RWPE1 (cell line): Measurements from ENCODE around the gene APOE.
A peak's percentile ranks its signal among the peaks of the same experiment; 100 is the strongest.
"Not testable (repeated sequence)": the region's sequence is repeated elsewhere in the genome, so short reads cannot be mapped to it uniquely, and the experiment has no call there.

ENCODE experiments used
- CTCF ChIA-PET: fragments of 350-600 bp; sonication (Branson Sonifier 250); formaldehyde crosslinking; extraction: SDS; loops from one replicate; lab custom pipeline; 2021; lab: Yijun Ruan, JAX
- POLR2A ChIA-PET: fragments of 400-600 bp; formaldehyde crosslinking; extraction: SDS; loops from one replicate; lab custom pipeline; 2020; ENCODE audit warnings: antibody characterized with exemption; ENCODE audit not compliant: low non-redundant PET; lab: Yijun Ruan, JAX
- DNase-seq: peaks from one replicate; pipeline ENCODE4 v3.0.0; 2012; ENCODE audit warnings: low spot score
- H3K27ac ChIP-seq: fragments of 450-650 bp; 2 replicates; pipeline ENCODE4 v1.5.1; 2017
- CTCF ChIP-seq: fragments of 450-650 bp; conservative IDR thresholded peaks from 2 replicates; pipeline ENCODE4 v1.5.1; 2017; ENCODE audit warnings: low read depth, mild to moderate bottlenecking

The APOE gene

GRCh38 chr19:44905437-44906160, at the start of gene APOE:
Gene APOE, plus strand, starts transcription at chr19:44905796. Its CDS starts 829 bp downstream, at chr19:44906625.
- peak within 1 kb of the TSS; percentile 42; the same call in 1 of the 2 replicates for H3K27ac ChIP-seq
- ChIA-PET POLR2A (no interaction called here), CTCF (interaction anchor here (0.7 to 1.2 kb wide), 2 partner anchors 49 to 154 kb away, joined by 3 to 5 read pairs; partner anchors contain the start of gene CLPTM1)
- DNase-seq: no peak
- no peak for TF ChIP-seq CTCF

- DNase-seq: no peak
- POLR2A ChIA-PET: no interaction called here
- H3K27ac ChIP-seq: peak overlapping the region; percentile 49
- CTCF ChIA-PET: interaction anchor here (0.6 kb wide), 1 partner anchor 193 kb away, joined by 3 read pairs; no protein-coding TSS in a partner anchor
- no peak for TF ChIP-seq CTCF
Observed at GRCh38 chr19:44856421-44857083, 49.0 kb upstream of the APOE start.

- ChIA-PET CTCF (interaction anchor here (0.6 to 1.0 kb wide), 3 partner anchors 12 to 324 kb away, joined by 3 to 5 read pairs (median 3); partner anchors contain the start of gene NECTIN2), POLR2A (no interaction called here)
- H3K27ac ChIP-seq: no peak overlapping the region
- no peak for TF ChIP-seq CTCF
- no peak for DNase-seq
Observed at GRCh38 chr19:44857837-44858236, 47.8 kb upstream of the APOE start.

- H3K27ac ChIP-seq, POLR2A ChIA-PET, DNase-seq: not testable (repeated sequence)
- CTCF ChIA-PET: interaction anchor here (0.7 kb wide), 1 partner anchor 137 kb away, joined by 7 read pairs; no protein-coding TSS in a partner anchor
Observed at GRCh38 chr19:44861576-44861975, 44.0 kb upstream of the APOE start.

- ChIA-PET POLR2A (no interaction called here), CTCF (no interaction called here)
- no peak for DNase-seq
- no peak for TF ChIP-seq CTCF
- no peak overlapping the region for H3K27ac ChIP-seq
Observed at GRCh38 chr19:44863990-44864389, 41.6 kb upstream of the APOE start.

GRCh38 chr19:44865196-44865767, 40.3 kb upstream of the APOE start:
- POLR2A ChIA-PET: no interaction called here
- no peak overlapping the region for H3K27ac ChIP-seq
- no peak for TF ChIP-seq CTCF
- CTCF ChIA-PET: interaction anchor here (0.7 kb wide), 1 partner anchor 315 kb away, joined by 4 read pairs; no protein-coding TSS in a partner anchor
- no peak for DNase-seq
